Psoas muscle (tissue), 8 donors: ENCODE results near the gene SCAF4. TPM values are rescaled to one million over a fixed set of nuclear protein-coding genes. Genes with fewer than 3 reads are reported as not detected.

ENCODE experiments used
- ATAC-seq, 4 donors: fragments of 200-7000 bp; cut with Tn5 transposase; one replicate each; pipeline ENCODE4 v1.9.1; 2020; ENCODE audit warnings: moderate library complexity in 3 of 4, mild to moderate bottlenecking in 2 of 4
- DNase-seq, 2 donors: peaks; one replicate each; pipeline ENCODE4 v3.0.0-alpha.2; 2020
- H3K27ac ChIP-seq: fragments of 200-600 bp; one replicate; pipeline ENCODE4 v1.8.0; 2022
- H3K27me3 ChIP-seq, 3 donors: fragments of 200-600 bp in 1 of 3; one replicate each; pipeline versions ENCODE4 v1.6.1 to v1.8.0; 2013 to 2022; ENCODE audit warnings: low read length in 2 of 3, mild to moderate bottlenecking in 2 of 3, moderate library complexity in 1 of 3; ENCODE audit not compliant: insufficient read depth in 3 of 3
- H3K36me3 ChIP-seq, 2 donors: fragments of 200-600 bp in 1 of 2; one replicate each; pipeline versions ENCODE4 v1.6.1 to v1.8.0; 2013 to 2022; ENCODE audit warnings: low read depth in 1 of 2, mild to moderate bottlenecking in 1 of 2, moderate library complexity in 1 of 2; ENCODE audit not compliant: insufficient read depth in 1 of 2
- H3K4me1 ChIP-seq: fragments of 200-600 bp; one replicate; pipeline ENCODE4 v1.8.0; 2022
- H3K4me3 ChIP-seq: fragments of 200-600 bp; one replicate; pipeline ENCODE4 v1.8.0; 2022; ENCODE audit warnings: mild to moderate bottlenecking
- H3K9me3 ChIP-seq: fragments of 200-600 bp; one replicate; pipeline ENCODE4 v1.8.0; 2022
- WGBS, 3 donors: extraction: QIAGEN DNeasy Blood & Tissue Kit; methylation state at CpG; one replicate each; pipeline versions ENCODE4 v1.1.6 to v1.1.7; 2013; 5-methylcytosine and 5-hydroxymethylcytosine counted together
- intact Hi-C, 2 donors: fragments of 100-400 bp; cut with DNase I; formaldehyde crosslinking; loops; one replicate each; pipeline versions ENCODE4 v1.11.0 to v1.14.2; 2022
- polyA plus RNA-seq, 3 donors: library from polyadenylated mRNA; stranded (reverse); fragments of 200-250 nt; gene quantifications; one replicate each; pipeline ENCODE4 v1.2.3, GENCODE V29; 2013
- total RNA-seq, 4 donors: library from RNA; stranded (reverse); fragmentation: NEBNext Ultra II Directional in 2 of 4; extraction: Animal tissue kit (Norgen Biotek cat#: 25700) in 2 of 4; gene quantifications; one replicate each; pipeline versions ENCODE4 v1.2.1 to v1.2.4, GENCODE V29; 2021 to 2023
- TF ChIP-seq, protein P1 (sequence below): fragments of 200-600 bp; IDR thresholded peaks from one replicate; pipeline ENCODE4 v1.8.0; 2022; ENCODE audit warnings: antibody characterized with exemption
- donor health status: healthy with polysubstance abuse.
- donor health status: DM: no; HTN: no; CAD: no; lungs with moderate emphysema.
- donor health status: Bipolar disorder and iron deficiency.
- donor health status: healthy.
- donor health status: DM: yes; HTN: yes; CAD: no.
- donor health status: DM: no; HTN: no; CAD: no.
- donor health status: DM: no; HTN: no; CAD: no.
- donor health status: DM: yes; HTN: yes; CAD: no.

SCAF4 gene
- total and polyA plus RNA-seq, 7 donors, result 7.5 to 23.9 (median 17.3) TPM

DNA sequence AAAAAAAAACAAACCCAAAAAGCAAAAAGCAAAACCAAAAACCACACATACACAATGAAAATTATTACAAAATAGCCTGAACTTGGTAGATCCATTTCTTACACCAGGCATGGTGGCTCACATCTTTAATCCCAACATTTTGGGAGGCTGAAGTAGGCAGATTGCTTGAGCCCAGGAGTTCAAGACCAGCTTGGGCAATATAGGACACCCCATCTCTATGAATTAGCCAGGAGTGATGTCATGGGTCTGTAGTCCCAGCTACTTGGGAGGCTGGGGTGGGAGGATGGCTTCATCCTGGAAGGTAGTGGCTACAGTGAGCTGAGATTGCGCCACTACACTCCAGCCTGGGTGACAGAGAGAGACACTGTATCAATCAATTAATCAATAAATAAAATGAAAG lies 42.1 kb upstream of the SCAF4 start:
- H3K27me3 ChIP-seq, result no peaks in the 10 kb centered on the region
- intact Hi-C loops, result no loop called here
- no peaks in the 10 kb centered on the region for H3K4me1 ChIP-seq
- WGBS, 3 donors, result 90 to 100% (median 98%) methylated on average over 1 of the region's 1 CpG
- no peak overlapping the region for H3K4me3 ChIP-seq
- H3K36me3 ChIP-seq, result no peaks in the 10 kb centered on the region
- no peaks in the 10 kb centered on the region for H3K9me3 ChIP-seq
- ATAC-seq, result no peak
- TF ChIP-seq, protein P1, sequence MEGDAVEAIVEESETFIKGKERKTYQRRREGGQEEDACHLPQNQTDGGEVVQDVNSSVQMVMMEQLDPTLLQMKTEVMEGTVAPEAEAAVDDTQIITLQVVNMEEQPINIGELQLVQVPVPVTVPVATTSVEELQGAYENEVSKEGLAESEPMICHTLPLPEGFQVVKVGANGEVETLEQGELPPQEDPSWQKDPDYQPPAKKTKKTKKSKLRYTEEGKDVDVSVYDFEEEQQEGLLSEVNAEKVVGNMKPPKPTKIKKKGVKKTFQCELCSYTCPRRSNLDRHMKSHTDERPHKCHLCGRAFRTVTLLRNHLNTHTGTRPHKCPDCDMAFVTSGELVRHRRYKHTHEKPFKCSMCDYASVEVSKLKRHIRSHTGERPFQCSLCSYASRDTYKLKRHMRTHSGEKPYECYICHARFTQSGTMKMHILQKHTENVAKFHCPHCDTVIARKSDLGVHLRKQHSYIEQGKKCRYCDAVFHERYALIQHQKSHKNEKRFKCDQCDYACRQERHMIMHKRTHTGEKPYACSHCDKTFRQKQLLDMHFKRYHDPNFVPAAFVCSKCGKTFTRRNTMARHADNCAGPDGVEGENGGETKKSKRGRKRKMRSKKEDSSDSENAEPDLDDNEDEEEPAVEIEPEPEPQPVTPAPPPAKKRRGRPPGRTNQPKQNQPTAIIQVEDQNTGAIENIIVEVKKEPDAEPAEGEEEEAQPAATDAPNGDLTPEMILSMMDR, result no peak
- no peak overlapping the region for H3K27ac ChIP-seq
- DNase-seq, result no peak

DNA sequence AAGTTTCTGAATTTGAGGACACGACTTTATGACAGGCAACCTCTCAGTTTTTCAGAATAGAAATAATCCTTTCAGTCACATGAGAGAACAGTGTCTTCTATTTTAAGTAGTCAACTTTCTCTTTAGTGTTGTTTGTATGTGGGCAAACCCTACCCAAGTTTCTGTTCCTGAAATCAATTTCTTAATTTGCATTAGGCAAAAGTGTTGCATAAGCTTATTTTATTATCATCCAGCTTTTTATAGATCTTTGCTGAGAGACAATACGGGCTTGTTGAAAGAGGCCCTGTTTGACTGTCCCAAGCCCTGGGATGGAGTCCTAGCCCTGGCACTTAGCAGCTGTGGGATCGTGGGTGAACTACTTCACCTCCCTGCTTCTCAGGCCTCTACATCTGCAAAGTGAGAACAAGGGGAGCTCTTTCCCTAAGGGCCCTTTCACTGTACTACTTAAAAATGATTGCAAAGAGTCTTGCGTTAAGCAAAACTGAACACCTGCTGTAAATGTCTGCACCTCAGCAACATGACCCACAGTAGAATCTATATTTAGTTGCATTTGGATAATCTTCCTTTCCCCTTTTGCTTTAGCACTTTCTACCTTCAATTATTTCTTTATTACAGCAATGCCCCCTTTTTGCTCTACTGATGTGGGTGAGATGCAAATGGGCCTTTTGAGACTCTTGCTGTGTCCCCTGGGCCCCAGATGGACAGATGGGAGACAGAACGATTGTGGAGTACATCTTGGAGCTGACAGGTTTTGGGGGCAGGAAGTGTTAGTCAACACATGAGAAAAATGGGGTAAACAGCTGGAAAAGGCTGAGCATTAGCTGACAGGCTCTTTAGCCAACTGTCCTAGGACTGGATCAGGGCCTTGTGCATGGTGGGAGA lies 41.0 kb upstream of the SCAF4 start:
- TF ChIP-seq, protein P1, result no peak
- H3K36me3 ChIP-seq, result no peaks in the 10 kb centered on the region
- no peak for DNase-seq
- H3K4me1 ChIP-seq, result no peaks in the 10 kb centered on the region
- ATAC-seq, result no peak
- WGBS, 3 donors, result 63 to 77% (median 68%) methylated on average over 5 of the region's 5 CpGs
- no peak overlapping the region for H3K27ac ChIP-seq
- intact Hi-C loops, result no loop called here
- H3K4me3 ChIP-seq, result no peak overlapping the region
- no peaks in the 10 kb centered on the region for H3K9me3 ChIP-seq
- H3K27me3 ChIP-seq, result no peaks in the 10 kb centered on the region

DNA sequence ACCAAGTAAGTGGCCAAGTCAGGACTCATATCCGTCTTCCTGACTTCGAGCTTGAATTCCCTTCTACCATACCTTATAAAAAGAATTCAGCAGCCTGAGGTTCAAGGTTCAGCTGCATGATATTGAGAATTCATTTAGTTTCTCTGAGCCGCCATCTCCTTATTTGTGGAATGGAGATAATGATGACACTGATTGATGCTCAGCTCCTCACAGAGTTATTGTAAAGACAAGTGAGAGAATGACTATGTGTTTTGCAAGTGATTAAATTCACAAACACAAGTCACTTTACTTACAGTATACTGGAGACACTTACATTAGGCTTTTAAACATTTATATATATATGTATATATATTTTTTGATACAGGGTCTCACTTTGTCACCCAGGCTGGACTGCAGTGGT lies 39.8 kb upstream of the SCAF4 start:
- no peaks in the 10 kb centered on the region for H3K27me3 ChIP-seq
- H3K27ac ChIP-seq, result no peak overlapping the region
- H3K36me3 ChIP-seq, result no peaks in the 10 kb centered on the region
- TF ChIP-seq, protein P1, result no peak
- no peaks in the 10 kb centered on the region for H3K4me1 ChIP-seq
- intact Hi-C loops, result no loop called here
- 59 to 81% (median 63%) methylated on average over 3 of the region's 3 CpGs for WGBS, 3 donors
- DNase-seq (no peak), ATAC-seq (no peak)
- no peaks in the 10 kb centered on the region for H3K9me3 ChIP-seq
- no peak overlapping the region for H3K4me3 ChIP-seq

DNA sequence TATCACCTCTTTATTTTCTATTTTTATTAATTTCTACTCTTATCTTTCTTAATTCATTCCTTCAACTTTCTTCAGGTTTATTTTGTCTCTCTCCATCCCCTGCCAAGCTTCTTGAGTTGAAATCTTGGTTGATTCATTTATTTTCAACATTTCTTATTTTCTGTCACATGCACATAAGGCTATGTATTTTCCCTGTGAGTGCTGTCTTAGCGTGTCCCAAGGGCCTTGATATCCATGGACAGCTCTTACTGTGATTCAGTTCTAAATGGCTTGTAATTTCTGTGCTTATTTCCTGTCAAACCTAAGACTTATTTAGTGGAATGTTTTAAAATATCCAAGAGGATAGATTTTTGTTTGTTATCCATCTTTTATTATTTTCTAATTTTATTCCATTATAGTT lies 36.8 kb upstream of the SCAF4 start:
- TF ChIP-seq, protein P1, result no peak
- Histone ChIP-seq H3K9me3 (no peaks in the 10 kb centered on the region), H3K4me1 (no peaks in the 10 kb centered on the region), H3K27me3 (no peaks in the 10 kb centered on the region), H3K4me3 (no peak overlapping the region), H3K27ac (no peak overlapping the region), H3K36me3 (no peaks in the 10 kb centered on the region)
- intact Hi-C loops, result no loop called here
- no peak for DNase-seq
- ATAC-seq, result no peak
- 77 to 84% (median 80%) methylated on average over 1 of the region's 1 CpG for WGBS, 3 donors
